NOMO-1 (cell line): ENCODE measurements around the gene YRDC.

Source experiments
- DNase-seq, 2 experiments: peaks; one replicate each; lab custom pipeline; 2025; ENCODE audit not compliant: unreplicated experiment in 2 of 2; lab: John Stamatoyannopoulos, UW

YRDC gene

GRCh38 chr1:37822906-37823815, 15.2 kb upstream of the YRDC start:
- no peak for DNase-seq

DNA sequence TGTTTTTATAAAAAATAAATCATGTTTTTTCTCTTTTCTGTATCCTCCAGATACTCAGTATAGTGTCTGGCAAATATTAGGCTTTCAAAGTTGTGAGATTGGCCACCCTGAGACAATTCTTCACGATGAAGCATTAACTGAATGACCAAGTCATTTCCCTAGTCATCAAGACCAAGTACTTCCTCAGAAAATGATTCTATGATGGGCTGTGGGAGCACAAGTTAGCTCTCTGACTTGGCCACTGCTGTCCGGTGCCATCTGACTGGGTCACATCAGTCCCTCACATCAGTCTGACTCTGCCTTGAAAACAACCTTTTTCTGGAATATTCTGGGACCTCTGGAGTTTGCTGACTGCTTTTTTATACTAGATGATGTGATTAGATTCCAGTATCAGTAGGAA, 13.5 kb upstream of the YRDC start:
- no peak for DNase-seq

DNA sequence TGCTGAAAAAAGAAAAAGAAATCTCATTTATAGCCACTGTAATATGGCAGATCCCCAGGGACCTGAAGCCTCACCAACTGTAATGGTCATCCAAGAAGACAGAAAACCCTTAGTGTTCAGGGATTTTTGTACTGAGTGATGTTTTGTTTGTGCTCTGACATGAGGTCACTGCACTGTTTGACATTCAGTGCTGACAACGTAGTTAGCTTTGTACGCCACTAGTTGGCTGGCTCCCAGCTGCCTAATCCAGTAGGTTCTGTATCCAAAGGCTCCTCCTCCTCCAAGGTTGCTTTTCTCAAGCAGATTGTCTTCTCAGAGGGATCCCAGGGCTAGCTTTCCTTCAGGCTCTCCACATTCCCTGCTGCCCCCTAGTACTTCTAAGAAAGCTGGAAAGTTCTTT, 9.5 kb upstream of the YRDC start:
- DNase-seq, result no peak

DNA sequence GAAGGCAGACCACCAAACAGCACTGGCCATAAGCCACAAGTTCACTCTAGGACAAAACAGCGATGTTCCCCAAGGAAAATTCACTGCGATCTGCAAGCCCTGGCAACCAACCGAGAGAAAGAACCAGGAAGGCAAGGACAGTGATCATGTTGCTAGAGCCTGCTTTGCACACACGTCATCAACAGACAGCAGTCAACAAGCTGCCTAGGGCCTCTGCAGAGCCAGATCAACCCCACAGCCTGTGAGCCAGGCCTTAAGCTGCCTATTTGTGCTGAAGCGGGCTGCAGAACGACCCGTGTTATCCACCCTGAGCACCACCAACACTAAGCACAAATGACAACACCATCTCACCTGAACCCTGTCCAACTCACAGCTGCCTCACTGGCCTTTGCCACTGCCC, 6.2 kb upstream of the YRDC start:
- no peak for DNase-seq

DNA sequence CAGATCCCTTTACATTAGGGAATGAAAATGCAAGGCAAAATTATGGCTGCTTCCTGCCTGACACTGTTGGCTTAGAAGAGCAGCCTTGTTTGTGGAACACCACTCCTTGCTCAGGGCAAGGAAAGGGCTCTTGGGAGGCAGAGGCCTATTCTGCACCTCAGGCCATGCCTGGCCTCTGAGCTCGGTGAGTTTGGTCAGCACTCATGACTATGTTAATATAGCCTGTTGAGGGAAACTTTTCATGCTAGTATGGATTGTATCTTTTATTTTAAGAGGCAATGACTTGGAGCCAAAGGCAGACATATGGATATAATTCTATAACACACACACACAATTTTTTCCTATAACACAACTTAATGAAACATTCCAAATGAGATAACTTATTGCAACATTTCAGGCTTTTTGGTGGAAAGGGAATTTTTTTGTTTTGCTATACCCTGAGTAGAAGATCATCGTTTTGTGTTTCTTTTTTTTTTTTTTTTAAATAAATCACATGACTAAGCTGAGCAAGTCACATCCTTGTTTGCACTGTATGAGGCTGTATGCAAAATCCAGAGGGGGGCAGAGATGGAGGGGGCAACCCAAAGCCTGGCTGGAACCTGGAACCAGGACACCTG, 5.6 kb upstream of the YRDC start:
- DNase-seq, result no peak

- peak; percentile 49 for DNase-seq
These were observed 3.1 kb upstream of the YRDC start for GRCh38 chr1:37811027-37811655.

GRCh38 chr1:37809942-37810341, 1.9 kb upstream of the YRDC start:
- DNase-seq, result no peak

DNA sequence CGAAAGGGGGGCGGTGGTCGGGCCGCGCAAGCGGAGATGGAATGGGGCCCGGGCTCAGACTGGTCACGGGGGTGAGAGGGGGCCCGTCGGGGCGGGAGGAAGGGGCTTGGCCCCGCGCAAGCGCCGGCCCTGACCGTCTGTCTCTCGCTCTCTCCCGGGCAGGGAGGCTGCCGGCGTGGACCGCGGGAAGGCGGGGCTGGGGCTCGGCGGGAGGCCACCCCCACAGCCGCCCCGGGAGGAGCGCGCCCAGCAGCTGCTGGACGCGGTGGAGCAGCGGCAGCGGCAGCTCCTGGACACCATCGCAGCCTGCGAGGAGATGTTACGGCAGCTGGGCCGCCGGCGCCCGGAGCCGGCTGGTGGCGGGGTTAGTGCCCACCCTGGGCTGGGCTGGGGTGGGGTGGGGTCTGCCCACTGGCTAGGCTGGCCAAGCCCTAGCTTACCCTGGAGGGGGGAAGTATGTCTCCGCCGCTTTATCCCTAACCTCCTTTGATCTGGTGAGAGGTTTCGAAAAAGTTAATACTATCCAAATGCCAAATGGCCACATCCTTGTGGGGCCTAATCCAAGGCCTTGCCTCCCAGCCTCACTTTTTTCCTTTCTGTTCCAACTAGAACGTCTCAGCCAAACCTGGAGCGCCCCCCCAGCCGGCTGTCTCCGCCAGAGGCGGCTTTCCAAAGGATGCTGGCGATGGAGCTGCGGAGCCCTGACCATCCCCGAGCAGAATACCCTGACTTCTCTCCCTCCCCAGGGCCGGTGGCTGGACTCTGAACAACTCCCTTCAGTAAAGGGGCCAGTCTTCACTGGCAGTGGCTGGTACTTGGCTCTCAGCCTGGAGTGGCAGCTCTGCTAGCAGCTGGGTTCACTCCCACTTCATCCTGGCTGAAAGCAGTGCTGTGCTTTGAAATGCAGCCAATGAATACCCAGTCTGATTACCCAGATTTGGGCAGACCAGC, 636 bp upstream of the YRDC start:
- peak; percentile 41 to 60 for DNase-seq

DNA sequence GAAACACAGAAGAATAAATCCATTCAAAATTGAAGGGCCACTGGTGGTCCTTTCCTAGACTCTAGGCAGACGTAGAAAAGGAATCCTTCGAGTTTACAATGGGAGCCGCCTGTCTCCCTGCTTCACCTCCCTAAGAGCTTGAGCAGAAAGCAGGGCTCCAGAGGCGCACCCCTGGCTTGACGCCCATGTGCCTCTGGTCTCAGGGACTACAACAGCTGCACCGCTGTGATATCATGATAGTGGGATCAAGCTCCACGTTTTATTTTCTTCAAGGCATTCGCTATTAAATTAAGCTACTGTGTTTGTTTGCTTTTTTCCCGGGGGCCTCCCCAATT, 821 bp downstream of the YRDC start:
- no peak for DNase-seq

DNA sequence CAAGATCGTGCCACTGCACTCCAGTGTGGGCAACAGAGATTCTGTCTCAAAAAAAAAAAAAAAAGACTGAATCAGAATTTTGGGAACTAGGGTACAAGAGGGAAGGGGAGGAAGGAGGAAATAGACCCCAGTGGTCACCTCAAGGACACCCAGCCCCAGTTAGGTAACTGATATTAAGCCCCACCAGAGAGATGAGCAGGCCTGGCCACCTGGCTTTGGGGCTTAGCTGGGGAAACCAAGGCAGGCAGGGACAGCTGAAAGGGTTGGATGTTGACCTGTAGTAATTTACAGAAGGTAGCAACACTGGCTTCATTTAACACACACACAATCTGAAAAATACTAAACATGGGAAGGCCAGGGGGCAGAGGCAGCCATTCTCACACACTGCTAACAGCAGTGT, 5.6 kb downstream of the YRDC start:
- no peak for DNase-seq

DNA sequence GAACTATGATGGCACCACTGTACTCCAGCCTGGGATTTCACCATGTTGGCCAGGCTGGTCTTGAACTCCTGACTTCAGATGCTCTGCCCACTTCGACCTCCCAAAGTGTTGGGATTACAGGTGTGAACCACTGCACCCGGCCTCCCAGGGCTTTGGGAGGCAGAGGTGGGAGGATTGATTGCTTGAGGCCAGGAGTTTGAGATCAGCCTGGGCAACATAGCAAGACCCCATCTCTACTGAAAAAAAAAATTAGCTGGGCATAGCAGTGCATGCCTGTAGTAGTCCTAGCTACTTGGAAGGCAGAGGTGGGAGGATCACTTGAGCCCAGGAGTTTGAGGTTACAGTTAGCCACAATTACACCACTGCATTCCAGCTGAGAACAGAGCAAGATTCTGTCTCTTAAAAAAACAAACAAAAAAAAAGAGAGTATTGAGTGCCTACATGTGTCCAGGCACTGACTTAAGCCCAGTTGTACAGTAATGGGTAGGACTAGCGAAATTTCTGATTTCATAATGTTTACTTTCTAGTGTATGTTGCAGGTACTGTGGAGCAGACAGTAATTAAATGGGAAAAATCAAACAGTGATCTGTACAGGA, 10.2 kb downstream of the YRDC start:
- no peak for DNase-seq

- peak; percentile 6 to 20 for DNase-seq
These were observed 12.5 kb downstream of the YRDC start for GRCh38 chr1:37795340-37796125.

GRCh38 chr1:37794372-37795339, 13.4 kb downstream of the YRDC start:
- DNase-seq, result no peak

DNA sequence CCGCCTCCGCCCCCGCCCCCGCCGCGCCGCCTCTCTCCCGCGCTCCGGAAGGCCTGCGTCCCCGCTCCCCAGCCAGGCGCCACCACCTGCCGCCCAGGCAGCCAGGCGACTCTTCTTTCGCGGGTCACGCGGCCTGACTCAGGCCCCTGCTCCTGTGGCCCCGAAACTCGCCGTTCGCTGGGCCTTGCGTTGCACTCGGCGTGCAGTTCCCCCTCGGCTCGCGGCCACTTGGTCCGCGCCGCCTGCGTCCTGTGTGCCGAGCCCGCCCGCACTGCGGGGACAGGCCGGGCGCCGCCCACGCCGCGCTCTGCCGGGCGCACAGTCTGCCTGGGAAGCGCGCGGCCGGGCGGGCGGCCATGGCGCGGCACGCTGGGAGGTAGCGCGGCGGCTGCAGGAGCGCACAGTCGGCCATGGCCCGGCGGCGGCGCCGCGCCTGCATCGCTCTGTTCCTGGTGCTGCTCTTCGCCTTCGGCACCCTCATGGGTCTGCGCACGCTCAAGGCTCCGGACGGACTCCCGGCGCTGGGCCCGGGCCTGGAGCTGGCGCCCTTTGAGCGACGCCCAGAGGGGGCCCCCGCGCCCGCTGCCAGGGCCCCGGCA, 14.1 kb downstream of the YRDC start, which contains the start of gene MANEAL:
Gene MANEAL (plus strand): TSS at position 75 of the 599 bp plus-strand sequence. CDS start 336 bp downstream, at position 411.
- peak; percentile 51 to 60 for DNase-seq

DNA sequence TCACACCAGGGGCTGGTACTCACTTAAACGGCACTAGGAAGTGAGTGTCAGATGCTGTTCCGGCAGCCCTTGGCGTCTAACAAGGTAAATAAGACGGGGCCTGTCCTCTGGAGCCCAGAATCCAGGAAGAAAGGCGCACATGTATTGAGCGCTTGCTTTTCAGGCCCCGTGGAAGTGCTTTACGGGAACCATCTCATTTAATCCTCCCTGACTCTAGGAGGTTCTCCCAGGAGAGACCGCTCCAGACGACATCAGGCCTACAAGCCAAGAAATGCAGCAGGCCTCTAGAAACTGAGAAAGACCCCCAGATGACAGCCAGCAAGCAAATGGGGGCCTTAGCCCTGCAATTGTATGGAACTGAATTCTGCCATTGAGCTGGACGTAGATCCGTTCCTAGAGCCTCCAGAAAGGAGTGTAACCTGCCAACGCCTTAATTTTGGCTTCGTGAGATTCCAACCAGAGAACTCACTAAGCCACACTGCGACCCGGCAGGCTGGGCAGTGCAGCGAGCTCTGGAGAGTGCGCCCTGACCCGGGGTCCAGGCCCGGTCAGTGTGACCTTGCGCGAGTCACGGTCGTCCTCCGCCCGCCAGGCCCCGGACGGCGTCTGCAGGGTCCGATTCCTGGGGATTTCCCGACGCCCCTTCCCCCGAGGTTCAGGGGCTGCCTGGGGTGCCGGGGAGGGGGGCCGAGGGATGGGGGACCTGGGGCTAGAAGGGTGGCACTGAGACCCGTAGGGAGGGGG, 14.9 kb downstream of the YRDC start:
- no peak for DNase-seq

DNA sequence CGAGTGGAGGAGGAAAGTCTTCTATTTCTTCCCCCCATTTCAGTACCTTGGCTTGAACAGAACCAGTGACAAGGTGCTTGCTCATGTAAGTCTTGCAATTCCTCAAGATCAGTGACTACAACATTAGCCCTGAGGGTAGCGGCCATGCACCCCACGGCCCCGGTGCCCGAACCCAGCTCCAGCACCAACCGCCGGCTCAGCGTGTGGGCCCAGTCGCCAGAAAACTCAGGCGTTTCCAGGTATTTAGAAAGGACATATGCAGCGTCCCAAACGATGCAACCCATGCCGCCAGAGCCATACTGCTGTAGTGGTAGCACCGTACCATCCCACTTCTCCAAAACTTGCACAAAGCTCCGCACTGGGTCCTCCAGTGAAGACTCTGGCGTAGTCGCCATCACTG, 25.5 kb downstream of the YRDC start:
- no peak for DNase-seq

DNA sequence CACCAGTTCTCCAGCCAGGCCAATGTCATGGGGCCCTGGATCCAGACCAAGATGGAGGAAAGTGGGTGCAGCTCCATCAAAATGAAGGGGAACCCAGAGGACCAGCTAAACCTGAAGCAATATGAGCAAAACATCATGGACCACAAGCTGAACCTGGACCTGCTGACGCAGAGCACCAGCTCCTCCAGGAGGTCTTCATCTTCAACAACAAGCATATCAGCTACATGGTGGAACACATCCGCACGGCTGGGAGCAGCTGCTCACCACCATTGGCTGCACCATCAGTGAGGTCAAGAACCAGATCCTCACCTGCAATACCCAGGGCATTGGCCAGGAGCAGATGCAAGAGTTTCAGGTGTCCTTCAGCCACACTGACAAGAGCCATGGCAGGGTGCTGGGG, 29.4 kb downstream of the YRDC start:
- DNase-seq, result no peak
